Activated naive CD4-positive, alpha-beta T cell treated with anti-CD3 and anti-CD28 coated beads for 36 hours (primary cell): ENCODE data around the gene DNMT3A. TPM values are rescaled to one million over a fixed set of nuclear protein-coding genes. Genes with fewer than 3 reads are reported as not detected.

Source experiments
- CTCF ChIA-PET: fragments of 350-600 bp; sonication (Branson Sonifier 250); formaldehyde crosslinking; loops from one replicate; lab custom pipeline; 2021; ENCODE audit warnings: antibody characterized with exemption; lab: Charles Lee
- DNase-seq: peaks from one replicate; pipeline ENCODE4 v3.0.0-alpha.2; 2020
- H3K27ac Mint-ChIP-seq: one replicate; pipeline ENCODE4 v1.8.0; 2021; ENCODE audit warnings: mild to moderate bottlenecking, mixed read lengths
- H3K27me3 Mint-ChIP-seq: one replicate; pipeline ENCODE4 v1.8.0; 2021; ENCODE audit warnings: low read depth, mixed read lengths
- H3K36me3 Mint-ChIP-seq: one replicate; pipeline ENCODE4 v1.8.0; 2021; ENCODE audit warnings: low read depth, mixed read lengths
- H3K4me1 Mint-ChIP-seq: one replicate; pipeline ENCODE4 v1.8.0; 2021; ENCODE audit warnings: low read depth, mixed read lengths
- H3K4me3 Mint-ChIP-seq: one replicate; pipeline ENCODE4 v1.8.0; 2021; ENCODE audit warnings: mild to moderate bottlenecking, moderate library complexity, mixed read lengths
- H3K9me3 Mint-ChIP-seq: one replicate; pipeline ENCODE4 v1.8.0; 2021; ENCODE audit warnings: mixed read lengths
- intact Hi-C: fragments of 100-400 bp; cut with micrococcal nuclease; formaldehyde crosslinking; loops from one replicate; pipeline ENCODE4 v1.15.1; 2023
- total RNA-seq, 2 experiments: library from RNA; stranded (reverse); gene quantifications; one replicate each; pipeline ENCODE4 v1.2.3, GENCODE V29; 2021

DNMT3A gene
- total RNA-seq, 2 experiments from 2014 or later: 53.0 to 53.5 TPM

DNA sequence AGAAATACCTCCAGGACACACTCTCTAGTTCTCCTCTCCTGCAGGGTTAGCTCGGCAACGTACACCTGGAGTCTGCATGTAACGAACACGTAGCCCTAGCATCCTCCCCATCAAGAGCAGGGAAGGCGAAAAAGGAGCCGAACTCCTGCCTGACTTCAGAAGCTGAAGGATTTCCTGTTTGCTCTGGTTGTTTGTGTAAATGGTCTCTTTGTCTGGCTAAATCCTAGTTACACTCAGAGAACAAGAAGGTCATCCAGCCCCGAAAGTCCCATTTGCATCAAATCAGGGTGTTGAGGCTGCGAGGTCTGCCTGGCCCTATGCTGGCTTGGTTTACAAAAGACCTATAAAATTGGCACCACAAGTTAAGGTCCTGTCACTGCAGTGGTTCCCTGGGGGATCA, 107.0 kb downstream of the DNMT3A start:
- CTCF ChIA-PET: no interaction called here
- no peak for DNase-seq
- Mint-ChIP-seq H3K9me3 (no peaks in the 10 kb centered on the region), H3K4me3 (no peak overlapping the region), H3K4me1 (peaks cover 3% of the 10 kb centered on the region), H3K27ac (no peak overlapping the region), H3K36me3 (peaks cover 43% of the 10 kb centered on the region), H3K27me3 (no peaks in the 10 kb centered on the region)
- intact Hi-C loops: no loop called here

DNA sequence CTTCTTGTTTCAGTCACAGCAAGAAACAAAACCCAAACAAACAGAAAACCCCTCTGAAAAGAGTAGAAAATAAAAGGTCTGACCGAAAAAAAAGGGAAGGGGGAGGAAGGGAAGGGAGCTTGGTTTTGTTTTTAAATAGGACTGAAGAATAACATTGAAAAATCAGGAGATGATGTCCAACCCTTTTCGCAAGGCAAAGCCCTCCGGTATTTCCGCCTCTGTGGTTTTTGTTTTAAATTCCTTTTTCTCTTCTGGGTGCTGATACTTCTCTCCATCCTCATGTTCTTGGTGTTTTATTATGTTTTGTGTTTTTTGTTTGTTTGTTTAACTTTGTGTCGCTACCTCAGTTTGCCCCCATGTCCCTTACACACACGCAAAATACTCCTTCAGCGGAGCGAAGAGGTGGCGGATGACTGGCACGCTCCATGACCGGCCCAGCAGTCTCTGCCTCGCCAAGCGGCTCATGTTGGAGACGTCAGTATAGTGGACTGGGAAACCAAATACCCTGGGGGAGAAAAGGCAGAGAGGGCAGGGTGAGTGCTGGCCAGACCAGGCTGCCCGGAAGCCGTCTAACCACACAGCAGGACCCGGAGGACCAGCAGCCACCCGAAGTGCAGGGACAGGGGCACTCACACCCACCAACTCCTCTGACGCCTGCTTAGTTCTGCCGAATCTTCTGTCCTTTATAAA, 107.7 kb downstream of the DNMT3A start:
- CTCF ChIA-PET: no interaction called here
- no peaks in the 10 kb centered on the region for H3K9me3 Mint-ChIP-seq
- H3K36me3 Mint-ChIP-seq: peaks cover 41% of the 10 kb centered on the region
- DNase-seq: no peak
- peaks cover 4% of the 10 kb centered on the region for H3K4me1 Mint-ChIP-seq
- H3K27ac Mint-ChIP-seq: no peak overlapping the region
- intact Hi-C loops: no loop called here
- H3K27me3 Mint-ChIP-seq: no peaks in the 10 kb centered on the region
- H3K4me3 Mint-ChIP-seq: no peak overlapping the region

- peaks cover 5% of the 10 kb centered on the region for H3K4me1 Mint-ChIP-seq
- CTCF ChIA-PET: no interaction called here
- DNase-seq: no peak
- H3K36me3 Mint-ChIP-seq: peaks cover 32% of the 10 kb centered on the region
- no peak overlapping the region for H3K4me3 Mint-ChIP-seq
- intact Hi-C loops: no loop called here
- H3K9me3 Mint-ChIP-seq: no peaks in the 10 kb centered on the region
- H3K27ac Mint-ChIP-seq: no peak overlapping the region
- no peaks in the 10 kb centered on the region for H3K27me3 Mint-ChIP-seq
These were observed 109.4 kb downstream of the DNMT3A start for GRCh38 chr2:25232248-25232825.

GRCh38 chr2:25230948-25231311, 110.8 kb downstream of the DNMT3A start:
- Mint-ChIP-seq H3K9me3 (no peaks in the 10 kb centered on the region), H3K27me3 (no peaks in the 10 kb centered on the region), H3K27ac (no peak overlapping the region), H3K4me3 (no peak overlapping the region), H3K36me3 (peaks cover 24% of the 10 kb centered on the region), H3K4me1 (peaks cover 11% of the 10 kb centered on the region)
- intact Hi-C loops: no loop called here
- CTCF ChIA-PET: no interaction called here
- DNase-seq: no peak

GRCh38 chr2:25230198-25230947, 111.4 kb downstream of the DNMT3A start:
- DNase-seq: no peak
- H3K27ac Mint-ChIP-seq: no peak overlapping the region
- peaks cover 11% of the 10 kb centered on the region for H3K4me1 Mint-ChIP-seq
- no peaks in the 10 kb centered on the region for H3K27me3 Mint-ChIP-seq
- CTCF ChIA-PET: interaction anchor here (1.0 to 1.5 kb wide), 2 partner anchors 64 to 83 kb away, joined by 4 to 5 read pairs; no protein-coding TSS in a partner anchor
- no peak overlapping the region for H3K4me3 Mint-ChIP-seq
- H3K36me3 Mint-ChIP-seq: peaks cover 21% of the 10 kb centered on the region
- H3K9me3 Mint-ChIP-seq: no peaks in the 10 kb centered on the region
- intact Hi-C loops: no loop called here

DNA sequence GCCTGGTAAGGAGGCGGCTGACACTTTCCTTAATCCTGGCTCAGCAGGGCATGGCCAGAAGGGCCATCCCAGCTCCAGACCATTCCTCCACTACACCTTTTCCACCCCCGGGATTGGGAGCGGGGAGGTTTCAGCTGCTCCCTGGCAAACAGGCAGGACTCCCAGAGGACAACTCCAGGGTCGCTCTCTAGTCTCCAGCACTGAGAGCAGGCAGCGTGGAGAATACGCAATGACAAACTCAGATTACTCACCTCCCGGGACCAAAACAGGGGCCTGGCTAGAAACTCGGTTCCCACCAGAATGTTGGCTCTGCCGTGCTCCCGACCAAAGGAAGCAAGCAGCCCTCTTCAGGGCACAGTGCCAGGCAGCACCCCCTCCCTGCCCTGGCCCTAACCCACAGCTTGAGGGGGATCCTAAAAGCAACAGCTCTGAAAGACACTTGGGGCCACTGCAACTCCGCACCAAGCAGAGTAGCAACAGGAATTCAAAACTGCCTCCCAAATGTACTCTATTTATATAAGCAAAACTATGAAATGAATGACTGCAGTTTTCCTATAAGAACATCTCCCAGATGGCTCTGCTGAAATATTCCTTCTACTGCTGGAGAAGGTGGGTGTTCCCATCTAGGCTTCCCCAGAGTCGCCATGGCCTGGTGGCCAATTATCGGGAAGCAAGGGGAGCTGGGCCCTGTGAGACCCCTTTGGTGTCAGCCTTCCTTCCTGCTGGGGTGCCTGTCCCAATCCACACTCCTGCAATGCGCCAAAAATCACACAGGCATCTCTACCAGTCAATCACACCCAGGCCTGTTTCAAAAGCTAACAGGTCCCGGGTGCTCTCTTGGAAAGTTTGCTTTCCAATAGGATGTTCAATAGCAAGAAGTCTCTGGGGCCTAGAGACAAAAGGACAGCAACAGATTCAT, 112.2 kb downstream of the DNMT3A start:
- H3K27me3 Mint-ChIP-seq: no peaks in the 10 kb centered on the region
- intact Hi-C loops: loop anchor here (2.0 kb wide), 1 partner anchor 63 kb away; no protein-coding TSS in a partner anchor
- CTCF ChIA-PET: interaction anchor here (0.6 to 1.6 kb wide), 6 partner anchors 10 to 742 kb away, joined by 3 to 5 read pairs (median 4); no protein-coding TSS in a partner anchor

GRCh38 chr2:25228848-25229278, 112.9 kb downstream of the DNMT3A start:
- Mint-ChIP-seq H3K4me1 (peaks cover 11% of the 10 kb centered on the region), H3K9me3 (no peaks in the 10 kb centered on the region), H3K27me3 (no peaks in the 10 kb centered on the region), H3K36me3 (peaks cover 10% of the 10 kb centered on the region), H3K27ac (no peak overlapping the region), H3K4me3 (no peak overlapping the region)
- DNase-seq: no peak
- intact Hi-C loops: loop anchor here (2.0 kb wide), 1 partner anchor 62 kb away; no protein-coding TSS in a partner anchor
- CTCF ChIA-PET: interaction anchor here (0.6 to 1.6 kb wide), 6 partner anchors 11 to 742 kb away, joined by 3 to 4 read pairs (median 4); no protein-coding TSS in a partner anchor

More for the DNA sequence above, 112.2 kb downstream of the DNMT3A start:
- DNase-seq: no peak
- Mint-ChIP-seq H3K27ac (no peak overlapping the region), H3K4me3 (no peak overlapping the region), H3K9me3 (no peaks in the 10 kb centered on the region), H3K36me3 (peaks cover 16% of the 10 kb centered on the region), H3K4me1 (peaks cover 11% of the 10 kb centered on the region)

- Mint-ChIP-seq H3K27ac (no peak overlapping the region), H3K4me1 (peaks cover 11% of the 10 kb centered on the region), H3K9me3 (no peaks in the 10 kb centered on the region), H3K4me3 (no peak overlapping the region), H3K27me3 (no peaks in the 10 kb centered on the region), H3K36me3 (peaks cover 8% of the 10 kb centered on the region)
- no peak for DNase-seq
- CTCF ChIA-PET: interaction anchor here (1.0 to 1.6 kb wide), 4 partner anchors 27 to 252 kb away, joined by 3 to 4 read pairs (median 3); no protein-coding TSS in a partner anchor
- intact Hi-C loops: no loop called here
These were observed 114.1 kb downstream of the DNMT3A start for GRCh38 chr2:25227576-25227975.

- H3K36me3 Mint-ChIP-seq: peaks cover 6% of the 10 kb centered on the region
- H3K4me3 Mint-ChIP-seq: no peak overlapping the region
- no peaks in the 10 kb centered on the region for H3K9me3 Mint-ChIP-seq
- no peak for DNase-seq
- no peak overlapping the region for H3K27ac Mint-ChIP-seq
- intact Hi-C loops: no loop called here
- CTCF ChIA-PET: no interaction called here
- H3K27me3 Mint-ChIP-seq: no peaks in the 10 kb centered on the region
- peaks cover 11% of the 10 kb centered on the region for H3K4me1 Mint-ChIP-seq
These were observed 114.9 kb downstream of the DNMT3A start for GRCh38 chr2:25226827-25227226.

DNA sequence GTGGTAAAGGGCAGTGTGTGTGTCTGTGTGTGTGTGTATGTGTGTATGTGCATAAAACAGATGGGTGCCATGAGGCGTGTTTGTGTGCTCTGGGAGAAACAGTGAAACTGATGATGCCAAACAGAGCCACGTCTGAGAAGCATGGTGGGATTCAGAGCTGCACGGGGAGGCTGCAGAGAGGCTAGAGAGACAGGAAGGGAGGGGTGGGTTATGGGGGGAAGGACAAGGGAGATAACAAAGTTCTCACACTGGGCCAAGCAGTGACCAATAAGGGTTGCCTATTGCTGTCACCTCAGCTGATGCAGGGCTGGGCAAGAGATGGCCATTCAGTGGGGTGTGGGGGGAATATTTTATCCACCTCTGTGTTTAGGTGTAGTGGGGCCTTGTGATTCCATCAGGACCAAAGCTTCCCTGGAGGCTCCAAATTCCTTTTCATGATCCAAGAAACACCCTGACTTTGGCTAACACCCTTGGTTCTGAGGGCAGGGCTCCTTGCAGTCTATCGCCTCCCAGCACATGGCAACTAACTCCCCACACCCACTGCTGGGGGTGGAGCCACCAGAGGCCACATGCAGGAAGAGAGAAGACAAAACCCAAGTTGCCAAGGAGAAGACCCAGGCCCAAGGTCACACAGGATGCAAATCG, 119.1 kb downstream of the DNMT3A start:
- CTCF ChIA-PET: interaction anchor here (0.6 to 0.7 kb wide), 2 partner anchors 11 to 430 kb away, joined by 3 read pairs; no protein-coding TSS in a partner anchor
- H3K4me1 Mint-ChIP-seq: peaks cover 7% of the 10 kb centered on the region
- intact Hi-C loops: no loop called here
- H3K9me3 Mint-ChIP-seq: no peaks in the 10 kb centered on the region
- no peaks in the 10 kb centered on the region for H3K36me3 Mint-ChIP-seq
- no peaks in the 10 kb centered on the region for H3K27me3 Mint-ChIP-seq
- DNase-seq: no peak
- H3K4me3 Mint-ChIP-seq: no peak overlapping the region
- H3K27ac Mint-ChIP-seq: no peak overlapping the region

DNA sequence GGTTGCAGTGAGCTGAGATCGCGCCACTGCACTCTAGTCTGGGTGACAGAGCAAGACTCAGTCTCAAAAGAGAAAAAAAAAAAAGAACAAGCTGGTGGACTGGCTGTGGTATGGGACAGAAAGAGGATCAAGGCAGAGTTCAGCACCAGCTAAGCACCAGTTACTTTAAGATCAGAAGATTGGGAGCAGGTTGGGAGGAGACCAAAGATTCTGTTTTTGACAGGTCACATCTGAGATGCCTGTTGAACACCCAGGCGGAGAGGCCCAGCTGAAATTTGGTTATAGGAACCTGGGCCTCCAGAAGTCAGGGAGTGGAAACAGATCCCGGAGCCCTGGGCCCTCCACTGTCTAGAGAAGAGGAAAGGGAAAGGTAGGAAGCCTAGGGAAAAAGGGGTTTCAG, 120.1 kb downstream of the DNMT3A start:
- no peaks in the 10 kb centered on the region for H3K36me3 Mint-ChIP-seq
- no peak overlapping the region for H3K27ac Mint-ChIP-seq
- intact Hi-C loops: no loop called here
- CTCF ChIA-PET: interaction anchor here (0.6 to 0.7 kb wide), 2 partner anchors 132 to 1167 kb away, joined by 3 to 5 read pairs; no protein-coding TSS in a partner anchor
- no peak overlapping the region for H3K4me3 Mint-ChIP-seq
- peaks cover 6% of the 10 kb centered on the region for H3K4me1 Mint-ChIP-seq
- DNase-seq: no peak
- no peaks in the 10 kb centered on the region for H3K9me3 Mint-ChIP-seq
- H3K27me3 Mint-ChIP-seq: no peaks in the 10 kb centered on the region
